ENCODE measurements around the gene NSUN3. TPM values are rescaled to one million over a fixed set of nuclear protein-coding genes. Genes with fewer than 3 reads are reported as not detected.

NSUN3 gene
- total and polyA plus RNA-seq, 10 of the 15 experiments (the other 5 are each of a cell fraction or from before 2014, with no cell fraction given), result 9.1 to 20.3 (median 11.7) TPM

- TF ChIP-seq RELB (IDR thresholded peaks at IDR 0.05; ENCODE audit: low read depth), result 0 out of 2 replicates have a peak, but pooled peaks have one; percentile 52
- TF ChIP-seq ZNF274 (IDR thresholded peaks at IDR 0.05; ENCODE audit: insufficient read depth, insufficient read length), result no peak
- no peak for TF ChIP-seq ZNF622 (IDR thresholded peaks at IDR 0.05)
- TF ChIP-seq ATF2 (IDR thresholded peaks at IDR 0.05; ENCODE audit: low read length), result peak; percentile 75
- no peak for TF ChIP-seq JUND (IDR thresholded peaks at IDR 0.05; ENCODE audit: low read depth, low read length)
- peak in 1 of 2 experiments; percentile 79; a peak in 2 of 3 replicates for TF ChIP-seq EGR1 (IDR thresholded peaks at IDR 0.05; ENCODE audit: borderline replicate concordance in 1 of 2, low read depth in 2 of 2, low read length in 2 of 2)
- no peak for TF ChIP-seq SIX5 (IDR thresholded peaks at IDR 0.05; ENCODE audit: low read depth, low read length, severe bottlenecking)
- TF ChIP-seq CBFB (IDR thresholded peaks at IDR 0.05; ENCODE audit: low read depth), result peak; percentile 90
- peak; percentile 99 for TF ChIP-seq CHD2 (IDR thresholded peaks at IDR 0.05; ENCODE audit: borderline replicate concordance, low read depth, low read length)
- peak; percentile 69 for TF ChIP-seq EED (IDR thresholded peaks at IDR 0.05; ENCODE audit: low read depth)
- TF ChIP-seq ZBTB33 (IDR thresholded peaks at IDR 0.05), result no peak
- peak; percentile 87 for TF ChIP-seq NR2F1 (conservative IDR thresholded peaks at IDR 0.05)
- TF ChIP-seq STAT1 (conservative IDR thresholded peaks at IDR 0.05), result no peak; the same call in 1 of the 2 replicates
- TF ChIP-seq IKZF2 (IDR thresholded peaks at IDR 0.05), result peak; percentile 67 to 71; a peak in 3 of 4 replicates
- TF ChIP-seq REST (IDR thresholded peaks at IDR 0.05; ENCODE audit: low read depth, low read length), result no peak
- peak; percentile 78 for TF ChIP-seq POLR2A (IDR thresholded peaks at IDR 0.05; ENCODE audit: low read depth, low read length)
- TF ChIP-seq GABPA (IDR thresholded peaks at IDR 0.05; ENCODE audit: low read depth), result peak; percentile 78
- peak; percentile 27; the same call in 1 of the 2 replicates for TF ChIP-seq TCF3 (IDR thresholded peaks at IDR 0.05; ENCODE audit: borderline replicate concordance, insufficient read depth, low read depth, low read length)
Measured at GRCh38 chr3:94062513-94063404, at the start of gene NSUN3, which contains the start of gene DHFR2 (continued).
